CD4-positive, alpha-beta T cell treated with Interleukin-10 for 1 hour (primary cell): Measurements from ENCODE around the gene FLAD1.

Experiments
- DNase-seq: peaks from one replicate; pipeline ENCODE4 v3.0.0-alpha.2; 2020

Gene FLAD1

DNA sequence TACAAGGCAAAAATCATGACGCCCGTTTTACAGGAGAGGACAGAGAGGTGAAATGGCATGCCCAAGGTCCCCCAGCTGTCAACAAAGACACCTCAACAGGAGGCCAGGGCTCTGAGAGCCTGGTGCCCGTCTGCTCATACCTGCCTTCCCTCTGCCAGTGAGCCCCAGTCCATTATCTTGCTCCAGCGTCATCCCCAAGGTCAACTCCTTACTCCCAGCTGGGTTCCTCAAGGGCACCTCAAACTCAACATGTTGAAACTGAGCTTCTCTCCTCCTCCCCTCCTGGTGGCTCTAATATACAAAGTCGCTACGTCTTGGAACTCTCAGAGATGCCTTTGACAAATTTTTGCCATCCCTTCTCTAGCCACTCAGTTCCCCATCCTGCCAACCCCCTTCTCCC lies 30.5 kb upstream of the FLAD1 start:
- no peak for DNase-seq

DNA sequence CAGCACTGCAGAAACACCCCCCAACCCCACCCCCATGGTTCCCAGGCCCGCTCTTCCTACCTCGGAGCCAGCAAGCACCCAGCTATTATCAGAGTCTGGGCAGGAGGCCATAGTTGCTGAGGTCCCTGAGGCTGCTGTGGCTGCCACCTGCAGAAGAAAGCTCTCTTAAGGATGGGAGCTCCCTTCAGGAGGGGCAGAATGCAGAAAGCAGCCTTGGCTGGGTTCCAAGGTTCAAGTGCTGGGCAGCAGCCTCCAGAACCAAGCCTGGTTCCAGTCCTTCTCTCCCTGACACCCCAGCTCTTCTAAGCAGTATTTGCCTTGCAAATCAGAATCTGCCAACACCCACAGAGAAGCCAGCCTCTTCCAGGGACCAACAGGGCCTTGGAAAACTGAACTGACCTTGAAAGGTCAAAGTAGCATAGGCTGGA lies 29.5 kb upstream of the FLAD1 start:
- no peak for DNase-seq

DNA sequence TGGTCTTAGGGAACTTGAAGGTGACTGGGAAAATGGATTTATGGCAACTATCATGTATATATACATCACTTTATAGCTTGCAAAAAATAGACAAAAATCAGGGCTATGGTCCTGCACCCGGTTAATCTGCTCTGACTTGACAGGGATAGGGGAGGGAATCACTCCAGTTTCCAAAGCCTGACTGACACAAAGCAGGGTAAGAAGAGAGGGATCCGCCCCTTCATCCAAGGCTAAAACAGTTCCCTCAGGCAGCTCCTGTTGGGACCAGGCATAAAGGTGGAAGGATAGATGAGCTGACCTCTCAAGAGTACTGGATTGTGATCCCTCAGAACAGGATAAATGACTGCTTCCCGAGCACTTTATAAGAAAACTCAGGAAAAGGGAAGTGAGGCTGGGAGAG lies 28.6 kb upstream of the FLAD1 start:
- no peak for DNase-seq

DNA sequence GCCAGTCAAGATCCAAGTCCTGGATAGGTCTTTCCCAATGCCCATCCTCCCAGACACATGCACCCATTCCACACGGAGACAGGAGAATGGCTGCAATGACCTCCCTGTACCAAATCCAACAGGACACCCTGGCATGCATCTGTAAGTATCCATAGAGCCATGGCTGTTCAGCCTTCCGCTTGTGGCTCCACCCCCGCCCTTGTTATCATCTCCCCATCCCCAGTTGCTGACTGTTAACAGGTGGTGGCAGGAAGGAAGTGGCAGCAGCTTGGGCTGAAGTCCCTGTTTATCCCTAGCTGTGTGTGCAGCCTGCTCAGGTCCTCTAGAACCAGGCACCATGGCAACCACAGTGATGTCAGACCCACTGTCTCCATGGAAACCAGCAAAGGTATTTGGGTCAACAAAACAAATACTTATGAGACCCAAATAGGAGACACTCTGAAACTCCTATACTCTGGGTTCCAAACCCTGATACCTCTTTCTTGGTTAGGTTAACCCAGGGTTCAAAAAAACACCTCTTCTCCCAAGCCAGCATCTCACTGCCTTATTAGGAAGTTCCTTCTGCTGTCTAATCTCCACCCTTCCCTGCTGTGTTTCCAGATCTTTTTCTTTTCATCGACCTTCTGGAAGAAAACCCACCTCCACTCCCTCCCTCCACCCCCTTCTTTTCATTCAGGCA lies 28.0 kb upstream of the FLAD1 start:
- peak; percentile 98 for DNase-seq

DNA sequence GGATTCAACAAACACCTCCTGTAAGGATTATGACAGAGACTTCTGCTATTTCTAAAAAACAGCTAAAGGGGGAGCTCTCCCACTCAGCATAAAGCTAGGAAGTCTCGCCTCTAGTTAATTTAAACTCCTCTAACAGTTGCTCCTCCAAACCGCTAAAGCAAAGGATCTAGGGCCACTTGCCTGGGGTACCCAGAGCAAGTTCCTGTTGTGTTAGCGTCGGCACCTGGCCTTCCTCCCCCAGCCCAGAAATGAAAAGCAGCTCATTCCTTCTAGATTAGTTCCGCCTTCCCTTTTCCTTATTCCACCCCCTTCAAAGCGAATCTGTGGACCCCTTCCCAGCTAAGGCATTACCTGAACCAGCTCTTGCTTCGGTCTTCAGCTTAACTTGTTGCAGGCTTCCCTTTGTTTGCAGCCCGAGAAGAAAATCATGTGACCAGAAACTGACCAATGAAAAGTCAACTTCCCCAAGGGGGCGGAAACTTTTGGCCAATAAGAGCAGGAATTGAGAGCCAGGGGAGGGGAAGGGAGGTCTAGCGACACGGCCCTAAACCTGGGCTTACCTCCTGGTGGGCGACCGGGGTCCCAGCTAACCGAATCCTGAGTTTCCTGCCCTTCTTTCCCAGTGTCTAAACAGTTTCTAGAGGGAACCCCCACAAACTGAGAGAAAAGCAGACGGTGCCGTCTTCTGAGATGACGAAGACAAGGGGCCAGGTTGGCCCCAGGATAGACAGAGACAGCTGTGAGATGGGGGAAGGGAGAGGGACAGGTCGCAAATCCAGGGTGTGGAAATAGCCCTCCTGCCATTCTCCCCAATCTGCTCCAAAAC lies 27.2 kb upstream of the FLAD1 start, which contains the start of gene PBXIP1:
Gene PBXIP1 (minus strand): TSS at position 382 of the 826 bp plus-strand sequence. CDS start 2,378 bp downstream, outside the sequence.
- DNase-seq, result peak; percentile 97

DNA sequence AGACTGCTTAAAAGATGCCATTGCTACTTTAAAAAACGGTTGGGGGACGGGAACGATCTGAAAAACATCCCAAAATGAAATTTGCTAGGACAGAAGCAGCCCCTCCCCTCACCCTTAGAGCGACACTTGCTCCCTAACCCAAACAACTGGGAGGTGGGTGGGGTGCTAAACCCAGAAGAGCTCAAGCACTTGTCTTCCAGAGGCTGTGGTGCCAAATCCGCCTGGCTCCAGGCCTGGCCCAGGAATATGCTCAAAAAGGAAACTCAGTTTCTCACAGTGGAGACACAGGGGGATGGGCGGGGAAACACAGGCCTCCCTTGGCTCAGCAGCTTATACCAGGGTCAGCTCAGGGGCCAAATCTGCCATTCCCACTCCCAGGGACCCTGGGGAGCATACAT lies 26.6 kb upstream of the FLAD1 start:
- no peak for DNase-seq

DNA sequence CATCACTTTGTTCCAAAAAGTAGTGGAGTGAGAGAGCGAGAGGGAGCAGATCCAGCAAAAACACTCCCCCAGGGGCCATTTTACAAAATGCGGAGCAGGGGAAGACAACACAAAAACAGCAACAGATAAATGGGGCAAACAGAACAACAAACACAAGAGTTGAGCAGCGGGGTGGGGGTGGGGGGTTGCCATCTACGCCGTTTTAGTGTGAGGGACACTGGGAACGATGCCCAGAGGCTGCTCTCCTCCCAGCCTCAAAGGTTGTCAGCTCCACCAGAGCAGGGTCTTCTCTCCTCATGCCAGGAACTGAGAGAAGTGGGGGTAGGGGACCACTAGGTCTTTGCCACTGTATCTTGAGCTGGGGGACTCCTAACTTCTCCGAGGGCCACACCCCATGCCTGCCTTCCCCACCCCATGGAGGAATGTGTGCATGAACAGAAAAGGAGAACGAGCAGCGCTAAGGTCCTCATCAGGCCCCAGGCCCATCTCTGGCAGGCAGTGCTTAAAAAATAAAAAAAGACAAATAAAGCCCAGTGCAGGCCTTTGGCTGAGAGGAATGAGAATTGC lies 26.0 kb upstream of the FLAD1 start:
- DNase-seq, result no peak

DNA sequence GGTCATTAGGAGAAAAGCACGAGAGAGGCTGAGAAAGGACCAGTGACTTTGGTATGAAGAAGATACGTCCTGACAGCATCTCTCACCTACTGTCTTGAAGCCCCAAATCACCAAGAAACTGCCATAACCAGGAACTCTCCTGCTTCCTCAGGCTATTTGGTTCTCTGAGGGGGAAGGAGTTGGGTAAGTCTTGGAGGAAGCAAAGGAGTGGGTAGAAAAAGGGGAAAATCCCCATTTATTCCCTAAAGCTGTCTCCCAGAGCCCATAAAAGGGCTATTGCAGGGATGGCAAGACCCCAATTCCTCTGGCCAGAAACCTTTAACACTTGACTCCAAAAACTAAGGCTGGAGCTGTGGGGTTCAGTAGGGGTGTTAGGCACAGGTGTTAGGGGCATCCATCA lies 25.1 kb upstream of the FLAD1 start:
- no peak for DNase-seq

DNA sequence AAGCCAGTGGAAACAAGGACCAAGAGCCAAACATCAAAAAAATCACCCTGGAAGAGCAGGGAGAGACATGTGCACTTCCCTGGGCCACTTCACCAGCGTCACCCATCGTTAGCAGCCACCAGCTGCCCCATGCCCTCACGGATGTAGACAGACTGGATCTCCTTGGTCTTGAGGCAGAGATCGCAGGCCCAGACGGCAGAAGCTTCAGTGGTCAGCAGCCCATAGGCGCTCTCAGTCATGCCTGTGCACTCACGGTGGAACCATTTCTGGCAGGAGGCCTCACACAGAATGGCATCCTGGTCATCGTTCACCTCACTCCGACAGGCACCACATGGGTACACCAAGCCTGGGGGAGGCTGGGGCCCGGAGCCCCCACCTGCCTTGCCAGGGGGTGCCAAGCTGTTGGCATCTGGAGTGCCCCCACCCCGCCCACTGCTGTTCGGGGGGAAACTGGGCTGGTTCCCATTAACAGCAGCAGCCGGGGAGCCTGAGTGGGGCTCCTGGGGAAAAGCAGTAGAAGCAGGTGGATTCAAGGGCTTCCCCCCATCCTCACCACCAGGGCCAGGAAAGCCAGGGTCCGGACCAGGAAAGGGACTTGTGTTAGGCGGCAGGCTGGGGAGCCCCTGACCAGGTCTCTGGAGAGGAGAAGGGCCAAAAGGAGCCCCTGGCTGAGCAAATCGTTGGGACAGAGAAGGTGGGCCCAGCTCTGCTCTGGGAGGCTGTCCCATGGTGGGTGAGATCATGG lies 24.3 kb upstream of the FLAD1 start:
- DNase-seq, result no peak

DNA sequence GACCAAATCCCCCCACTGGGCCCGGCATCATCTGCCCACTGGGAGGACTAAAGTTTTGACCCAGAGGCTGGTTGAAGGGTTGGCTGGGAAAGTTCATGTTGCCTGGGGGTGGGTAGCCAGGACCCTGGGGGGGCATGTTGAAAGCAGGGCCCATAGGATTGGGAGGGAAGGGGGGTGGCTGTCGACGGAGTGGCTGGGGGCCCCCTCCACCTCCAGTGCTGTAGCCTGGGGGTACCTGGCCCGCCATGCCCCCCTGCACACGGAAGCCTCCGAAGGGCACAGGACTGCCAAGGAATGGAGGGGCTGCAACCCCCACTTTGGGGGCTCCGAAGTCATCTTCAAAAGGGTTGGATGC lies 23.7 kb upstream of the FLAD1 start:
- DNase-seq, result no peak

DNA sequence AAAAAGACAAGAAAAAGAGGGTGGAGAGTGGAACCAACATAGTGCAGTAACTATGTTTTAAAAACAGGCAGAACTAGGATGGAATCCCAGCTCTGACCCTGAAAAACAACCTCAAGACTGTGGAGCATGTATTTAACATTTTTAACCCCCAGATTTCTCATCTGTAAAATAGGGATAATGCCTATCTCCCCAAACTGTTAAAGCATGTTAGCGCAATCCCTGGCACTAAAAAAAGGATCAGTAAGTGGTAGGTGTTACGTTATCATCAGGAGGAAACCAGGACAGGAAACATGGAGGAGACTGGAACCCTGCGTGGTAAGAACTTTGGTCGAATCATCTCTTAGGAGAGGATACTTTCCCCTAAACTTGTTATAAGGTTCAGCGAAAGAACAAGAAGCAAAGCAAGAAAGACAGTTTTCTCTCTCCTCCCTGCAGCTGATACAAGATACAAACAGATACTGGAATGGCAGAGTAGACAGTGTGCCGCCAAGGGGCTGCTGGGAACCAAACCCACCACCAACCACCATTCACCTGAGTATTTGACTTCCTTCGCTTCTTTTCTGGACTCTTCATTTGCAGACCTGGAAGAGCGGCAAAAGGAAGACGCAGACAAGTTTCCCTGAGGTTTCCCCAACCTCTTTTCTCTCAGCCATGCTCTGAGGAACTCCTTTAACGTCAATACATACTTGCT lies 22.6 kb upstream of the FLAD1 start:
- no peak for DNase-seq

DNA sequence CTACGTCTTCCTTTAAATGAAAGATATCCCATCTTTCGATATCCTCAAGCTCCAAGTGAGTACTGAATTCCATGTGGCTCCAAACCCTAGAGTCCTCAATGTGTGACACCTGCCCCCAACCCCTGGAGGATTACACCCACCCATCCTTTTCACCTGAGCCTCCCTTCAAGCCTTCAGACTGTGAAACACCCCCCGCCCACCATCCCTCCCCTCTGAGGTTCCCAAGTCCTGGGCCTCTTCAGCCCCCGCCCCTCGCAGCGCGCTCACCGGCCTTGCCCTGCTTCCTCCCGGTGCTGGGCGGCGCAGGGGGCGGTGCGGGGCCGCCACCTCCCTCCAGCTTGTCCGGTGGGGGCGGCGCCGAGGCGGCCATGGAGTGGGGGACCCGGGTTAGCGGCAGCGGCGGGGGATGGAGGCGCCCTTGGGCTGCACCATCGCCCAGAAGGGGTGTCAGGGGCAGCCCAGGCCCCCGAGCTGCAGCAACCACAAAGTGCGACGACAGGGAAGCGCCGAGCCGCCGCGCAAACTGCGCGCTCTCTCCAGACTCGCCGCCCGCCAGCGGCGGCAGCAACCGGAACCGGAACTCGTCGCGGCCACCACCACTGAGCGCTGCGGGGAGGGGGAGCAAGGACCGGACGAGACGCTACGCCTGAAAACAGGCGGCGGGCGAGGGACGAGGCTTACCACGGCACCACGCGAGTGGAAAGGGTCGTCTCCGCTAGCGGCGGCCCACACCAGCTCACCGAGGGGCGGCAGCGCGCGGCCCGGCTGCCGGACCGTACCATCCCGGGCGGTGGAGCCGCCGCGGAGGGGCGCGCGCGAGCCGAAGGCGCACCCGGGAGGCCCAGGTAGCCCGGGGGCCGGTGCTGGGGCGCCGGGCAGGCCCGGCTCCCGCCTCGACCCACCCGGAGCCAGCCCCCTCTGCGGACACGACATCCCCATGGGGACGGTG lies 21.7 kb upstream of the FLAD1 start, which contains the start of gene PYGO2:
Gene PYGO2 (minus strand): TSS at position 576 of the 949 bp plus-strand sequence. CDS start 206 bp downstream, at position 370.
- DNase-seq, result peak; percentile 86

DNA sequence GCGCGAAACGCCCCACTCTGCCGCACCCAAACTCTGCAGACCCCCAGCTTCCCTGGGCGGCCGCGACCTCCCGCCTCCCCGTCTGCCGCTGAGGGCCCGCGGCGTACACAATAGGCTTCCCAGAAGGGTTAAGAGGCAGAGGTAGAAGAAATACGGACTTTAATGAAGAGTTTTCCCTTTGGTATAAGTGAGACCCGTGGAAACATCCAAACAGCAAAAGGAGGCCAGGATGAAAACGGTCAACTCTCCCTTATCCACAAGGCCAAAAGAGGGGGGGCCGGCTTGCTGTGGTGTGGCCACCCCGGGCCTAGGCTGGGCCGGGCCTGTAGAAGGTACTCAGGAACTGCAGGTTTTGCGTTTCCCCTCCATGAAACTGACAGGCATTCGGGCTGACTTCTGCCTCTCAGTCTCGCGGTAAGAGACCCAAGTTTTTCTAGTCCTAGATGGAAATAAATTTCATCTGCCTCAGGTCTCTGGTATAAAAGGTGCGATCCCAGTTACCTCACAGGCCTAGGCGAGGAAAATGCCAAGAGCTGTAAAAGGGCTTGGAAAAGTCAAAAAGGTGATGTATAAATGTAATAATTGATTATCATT lies 20.9 kb upstream of the FLAD1 start:
- no peak for DNase-seq

DNA sequence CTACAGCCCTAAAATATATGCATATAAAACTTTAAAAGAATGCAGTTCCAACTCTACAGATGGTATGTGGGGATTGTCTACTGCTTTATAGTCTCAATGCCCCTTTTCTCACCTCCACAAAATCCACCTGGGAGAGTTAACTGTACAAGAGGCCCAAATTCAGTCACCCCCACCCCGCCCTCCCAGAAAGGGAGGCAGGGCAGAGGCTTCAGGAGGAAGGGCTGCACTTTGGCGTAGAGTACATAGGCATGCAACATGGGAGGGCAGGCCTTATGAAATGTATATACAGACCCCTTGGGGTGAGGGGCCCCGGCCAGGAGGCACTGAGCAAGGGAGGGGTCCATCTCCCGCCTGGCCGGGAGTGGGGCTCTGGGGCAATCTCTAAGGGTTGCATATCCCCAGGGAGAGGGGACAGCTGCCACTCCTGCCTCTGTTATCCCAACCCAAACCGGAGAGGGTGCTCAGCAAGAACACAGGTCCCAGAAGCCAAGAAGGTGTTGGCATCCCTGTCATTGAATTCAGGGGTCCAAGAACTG lies 20.3 kb upstream of the FLAD1 start:
- DNase-seq, result no peak

DNA sequence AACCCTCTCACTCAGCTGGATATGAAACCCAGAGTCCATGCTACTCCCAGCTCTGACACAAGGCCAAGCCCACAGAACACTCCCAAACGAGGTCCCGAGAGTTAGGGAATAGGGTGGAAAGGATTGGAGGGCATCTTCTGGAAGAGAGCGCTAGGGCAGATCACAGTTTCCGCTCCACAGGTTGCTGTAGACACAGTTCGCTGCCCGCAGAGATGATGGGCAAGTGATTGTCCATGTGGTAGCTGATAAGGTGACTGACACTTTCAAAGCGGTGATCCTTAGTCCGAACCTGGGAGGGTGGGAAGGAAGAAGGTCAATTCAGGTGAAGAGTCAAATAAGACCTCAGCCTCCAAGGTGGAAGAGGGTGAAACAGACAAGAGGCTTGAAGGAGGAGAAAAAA lies 19.5 kb upstream of the FLAD1 start:
- DNase-seq, result no peak

DNA sequence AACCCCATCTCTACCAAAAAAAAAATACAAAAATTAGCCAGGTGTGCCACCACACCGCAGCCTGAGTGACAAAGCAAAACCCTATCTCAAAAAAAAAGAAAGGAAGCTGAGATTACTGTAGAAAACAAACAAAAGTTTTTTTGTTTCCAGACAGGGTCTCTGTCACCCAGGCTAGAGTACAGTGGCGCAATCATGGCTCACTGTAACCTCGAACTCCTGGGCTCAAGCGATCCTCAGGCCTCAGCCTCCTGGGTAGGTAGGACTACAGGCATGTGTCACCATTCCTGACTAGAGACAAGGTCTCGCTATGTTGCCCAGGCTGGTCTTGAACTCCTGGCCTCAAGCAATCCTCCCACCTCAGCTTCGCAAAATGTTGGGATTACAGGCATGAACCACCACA lies 18.8 kb upstream of the FLAD1 start:
- no peak for DNase-seq

DNA sequence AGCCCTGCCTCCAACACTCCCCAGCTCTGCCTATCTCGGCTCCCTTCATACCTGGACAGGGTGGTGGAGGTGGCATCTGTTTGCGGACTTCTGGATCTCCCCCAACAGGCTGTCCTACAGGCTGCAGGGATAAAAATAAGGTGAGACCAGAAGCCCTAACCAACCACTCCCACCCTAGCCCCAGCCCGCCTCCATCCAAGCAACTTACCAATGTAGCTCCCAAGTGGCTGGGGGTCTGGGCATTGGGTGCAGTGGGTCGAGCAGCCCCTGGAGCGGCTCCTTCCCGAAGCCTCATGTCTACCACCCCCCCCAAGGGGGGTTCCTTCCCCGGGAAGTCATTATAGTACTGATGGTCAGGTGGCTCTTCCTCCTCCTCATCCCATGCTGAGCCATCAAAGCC lies 17.0 kb upstream of the FLAD1 start:
- no peak for DNase-seq

DNA sequence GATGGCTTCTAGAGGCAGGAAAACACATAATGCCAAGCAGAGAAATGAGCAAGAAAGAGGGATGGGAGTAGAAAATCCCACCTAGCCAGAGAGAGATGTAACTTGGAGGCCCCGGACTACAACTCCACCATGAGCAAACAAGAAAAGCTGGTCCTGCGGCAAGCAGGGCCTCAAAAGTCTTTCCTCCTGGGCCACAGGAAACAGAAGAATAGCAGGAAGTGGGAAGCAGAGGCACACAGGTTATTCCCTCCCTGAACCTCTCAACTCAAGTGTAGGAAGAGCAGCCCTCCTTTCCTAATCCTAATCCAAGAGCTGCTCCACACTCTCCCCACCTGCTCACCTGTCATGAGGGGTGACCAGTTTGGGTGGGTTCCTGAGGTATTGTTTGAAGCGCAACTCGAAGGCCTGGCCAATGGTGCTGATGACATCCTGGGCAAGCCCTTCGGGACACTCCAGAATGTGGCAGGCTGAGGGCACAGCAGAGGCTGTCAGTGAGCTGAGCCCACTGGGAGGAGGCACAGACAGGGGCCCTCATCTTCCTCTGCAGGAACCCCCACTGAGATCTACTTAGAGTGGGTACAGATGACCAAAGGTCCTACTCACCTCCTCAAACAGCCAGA lies 15.7 kb upstream of the FLAD1 start:
- no peak for DNase-seq

DNA sequence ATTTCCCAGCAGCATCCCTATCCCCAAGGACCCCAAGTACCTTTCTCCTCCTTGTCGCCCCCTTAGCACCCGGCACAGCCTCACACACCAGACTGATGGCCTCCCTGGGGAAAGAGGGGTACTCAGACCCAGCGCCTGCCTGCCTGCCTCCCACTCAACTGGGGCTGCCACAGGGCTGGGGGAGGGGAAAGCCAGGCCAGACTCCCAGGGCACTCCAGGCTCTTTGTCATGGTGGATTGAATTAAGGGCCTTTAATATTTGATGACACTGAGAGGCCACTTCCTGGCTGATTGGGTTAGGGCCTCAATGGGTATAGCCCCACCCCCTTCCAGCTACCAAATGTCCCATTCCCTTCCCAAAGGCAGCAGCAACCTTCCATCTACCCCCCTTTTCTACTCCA lies 14.4 kb upstream of the FLAD1 start:
- no peak for DNase-seq

DNA sequence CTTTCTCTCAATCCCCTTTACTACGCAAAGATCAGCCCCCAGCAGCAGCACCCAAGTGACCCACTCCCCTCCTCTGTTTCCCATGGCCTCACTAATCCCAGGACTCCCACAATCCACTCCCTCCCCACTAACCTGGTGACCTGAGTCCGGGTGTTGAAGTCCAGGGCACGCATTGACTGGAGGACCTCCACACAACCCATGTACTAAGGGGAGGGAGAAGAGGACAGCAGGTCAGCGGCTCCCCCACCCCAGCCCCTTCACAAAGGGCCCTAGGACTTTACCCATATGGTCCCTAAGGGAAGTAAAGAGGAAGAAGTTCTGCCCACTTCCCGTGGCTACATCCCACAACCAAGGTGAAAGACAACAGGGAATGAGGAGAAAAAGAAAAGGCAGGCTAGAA lies 13.9 kb upstream of the FLAD1 start:
- DNase-seq, result no peak
